H1 (cell line): Measurements from ENCODE around the gene SPATA6L. TPM values are rescaled to one million over a fixed set of nuclear protein-coding genes. Genes with fewer than 3 reads are reported as not detected.

ENCODE experiments used
- CTCF ChIA-PET: fragments of 300-600 bp; sonication (Branson Sonifier 250); formaldehyde crosslinking; loops from one replicate; lab custom pipeline; 2021; ENCODE audit not compliant: partially characterized antibody; lab: Charles Lee
- POLR2A ChIA-PET: fragments of 300-600 bp; sonication (Branson Sonifier 250); formaldehyde crosslinking; loops from one replicate; lab custom pipeline; 2021; ENCODE audit warnings: inconsistent platforms; ENCODE audit not compliant: partially characterized antibody; lab: Charles Lee
- DNase-seq, 2 experiments: peaks; one replicate each; pipeline versions ENCODE4 v3.0.0 to v3.0.0-alpha.2; 2010 to 2022; ENCODE audit warnings: low spot score in 2 of 2, low read depth in 1 of 2, mixed read lengths in 1 of 2
- FAIRE-seq: peaks from 2 replicates; lab custom pipeline; 2011; peaks lifted over from hg19 to GRCh38; lab: Jason Lieb, UNC
- H2AFZ ChIP-seq: 2 replicates; pipeline ENCODE4 v1.8.1; 2012; ENCODE audit warnings: low read length, inconsistent platforms
- H2AK5ac ChIP-seq: 2 replicates; pipeline ENCODE4 v1.6.1; 2013; ENCODE audit warnings: low read depth, low read length
- H2BK120ac ChIP-seq: replicated peaks from 2 replicates; pipeline ENCODE3; 2013; ENCODE audit warnings: low read depth, low read length, inconsistent platforms
- H2BK12ac ChIP-seq: 2 replicates; pipeline ENCODE4 v1.6.1; 2013; ENCODE audit warnings: low read depth, low read length
- H2BK15ac ChIP-seq: 2 replicates; pipeline ENCODE4 v1.6.1; 2013; ENCODE audit warnings: low read length
- H2BK20ac ChIP-seq: 2 replicates; pipeline ENCODE4 v1.6.1; 2013; ENCODE audit warnings: low read length
- H2BK5ac ChIP-seq: 2 replicates; pipeline ENCODE4 v1.6.1; 2013; ENCODE audit warnings: low read depth, low read length
- H3K14ac ChIP-seq: 2 replicates; pipeline ENCODE4 v1.6.1; 2013; ENCODE audit warnings: inconsistent platforms; ENCODE audit not compliant: insufficient read length
- H3K18ac ChIP-seq: 2 replicates; pipeline ENCODE4 v1.6.1; 2013; ENCODE audit warnings: low read length; ENCODE audit errors: extremely low read depth
- H3K23ac ChIP-seq: 2 replicates; pipeline ENCODE4 v1.6.1; 2013; ENCODE audit warnings: inconsistent platforms; ENCODE audit not compliant: insufficient read length
- H3K23me2 ChIP-seq: 2 replicates; pipeline ENCODE4 v1.6.1; 2013; ENCODE audit warnings: low read depth, low read length
- H3K27ac ChIP-seq: 2 replicates; pipeline ENCODE4 v1.6.1; 2011; ENCODE audit warnings: low read depth, low read length, inconsistent platforms
- H3K27me3 ChIP-seq, 4 experiments: replicated peaks in 1 of 4; 1 replicate in 1 of 4; 2 replicates in 3 of 4; pipeline versions ENCODE4 v1.6.1 to v1.8.1; 2011 to 2013; ENCODE audit warnings: low read length in 3 of 4, mild to moderate bottlenecking in 3 of 4, inconsistent platforms in 2 of 4, mixed read lengths in 2 of 4, moderate library complexity in 1 of 4; ENCODE audit not compliant: control insufficient read depth in 3 of 4, insufficient read depth in 3 of 4; ENCODE audit errors: extremely low read depth in 1 of 4
- H3K36me3 ChIP-seq, 4 experiments: 2 replicates each; pipeline versions ENCODE4 v1.6.1 to v1.8.1; 2011 to 2013; ENCODE audit warnings: mild to moderate bottlenecking in 4 of 4, low read length in 3 of 4, moderate library complexity in 2 of 4, control low read depth in 1 of 4, inconsistent platforms in 1 of 4; ENCODE audit not compliant: insufficient read depth in 4 of 4, control insufficient read depth in 2 of 4
- H3K4ac ChIP-seq: replicated peaks from 2 replicates; pipeline ENCODE3; 2013; ENCODE audit warnings: low read length, low read depth, mixed read lengths, inconsistent platforms; ENCODE audit not compliant: insufficient read length
- H3K4me1 ChIP-seq, 4 experiments: replicated peaks in 1 of 4; 1 replicate in 1 of 4; 2 replicates in 3 of 4; pipeline versions ENCODE4 v1.6.1 to v1.8.1; 2011 to 2013; ENCODE audit warnings: low read length in 3 of 4, inconsistent platforms in 2 of 4, mixed read lengths in 1 of 4; ENCODE audit not compliant: insufficient read depth in 4 of 4, control insufficient read depth in 3 of 4
- H3K4me2 ChIP-seq, 2 experiments: 2 replicates each; pipeline versions ENCODE4 v1.6.1 to v1.8.1; 2011 to 2013; ENCODE audit warnings: low read depth in 2 of 2, low read length in 2 of 2, control low read depth in 1 of 2, inconsistent platforms in 1 of 2, mild to moderate bottlenecking in 1 of 2; ENCODE audit not compliant: insufficient read depth in 1 of 2
- H3K4me3 ChIP-seq, 4 experiments: fragments of 200-600, 300-600 bp in 1 of 4; sonication (generic), shearing (Covaris generic), sonication (Bioruptor Twin) in 1 of 4; 2 replicates each; pipeline versions ENCODE4 v1.5.1 to v1.8.1; 2011 to 2016; ENCODE audit warnings: low read length in 4 of 4, low read depth in 3 of 4, control low read depth in 2 of 4, inconsistent platforms in 2 of 4, mild to moderate bottlenecking in 2 of 4, mixed read lengths in 1 of 4, moderate library complexity in 1 of 4; ENCODE audit not compliant: insufficient read depth in 2 of 4; ENCODE audit errors: extremely low read depth in 1 of 4
- H3K56ac ChIP-seq: replicated peaks from 2 replicates; pipeline ENCODE3; 2013; ENCODE audit warnings: low read depth, mild to moderate bottlenecking, mixed read lengths, low read length, inconsistent platforms; ENCODE audit not compliant: insufficient read length
- H3K79me1 ChIP-seq: 2 replicates; pipeline ENCODE4 v1.6.1; 2013; ENCODE audit warnings: low read depth, low read length, control low read depth
- H3K79me2 ChIP-seq, 2 experiments: 2 replicates each; pipeline versions ENCODE4 v1.6.1 to v1.8.1; 2012 to 2013; ENCODE audit warnings: low read length in 2 of 2, mild to moderate bottlenecking in 2 of 2, inconsistent platforms in 1 of 2; ENCODE audit not compliant: insufficient read depth in 2 of 2, control insufficient read depth in 1 of 2
- H3K9ac ChIP-seq, 4 experiments: replicated peaks in 1 of 4; 1 replicate in 1 of 4; 2 replicates in 3 of 4; pipeline versions ENCODE4 v1.6.1 to v1.8.1; 2011 to 2013; ENCODE audit warnings: low read depth in 3 of 4, low read length in 3 of 4, control low read depth in 2 of 4, mild to moderate bottlenecking in 2 of 4, moderate library complexity in 2 of 4, inconsistent platforms in 1 of 4; ENCODE audit errors: extremely low read depth in 1 of 4
- H3K9me3 ChIP-seq, 2 experiments: 2 replicates each; pipeline versions ENCODE4 v1.6.1 to v1.8.1; 2012 to 2013; ENCODE audit warnings: mild to moderate bottlenecking in 2 of 2, moderate library complexity in 2 of 2, control low read depth in 1 of 2, inconsistent platforms in 1 of 2, low read depth in 1 of 2, low read length in 1 of 2, mixed read lengths in 1 of 2; ENCODE audit not compliant: insufficient read depth in 2 of 2
- H4K20me1 ChIP-seq, 2 experiments: replicated peaks in 1 of 2; 2 replicates each; pipeline versions ENCODE3 to v1.8.1; 2011 to 2013; ENCODE audit warnings: inconsistent platforms in 2 of 2, low read length in 2 of 2, mild to moderate bottlenecking in 1 of 2; ENCODE audit not compliant: insufficient read depth in 2 of 2, control insufficient read depth in 1 of 2
- H4K5ac ChIP-seq: 2 replicates; pipeline ENCODE4 v1.6.1; 2013; ENCODE audit warnings: low read length, low read depth, mixed read lengths, inconsistent platforms; ENCODE audit not compliant: insufficient read length
- H4K8ac ChIP-seq: 2 replicates; pipeline ENCODE4 v1.8.0; 2013; ENCODE audit warnings: mild to moderate bottlenecking, moderate library complexity, low read length, inconsistent platforms; ENCODE audit not compliant: insufficient read depth; ENCODE audit errors: extremely low read depth
- H4K91ac ChIP-seq: replicated peaks from 2 replicates; pipeline ENCODE3; 2013; ENCODE audit warnings: low read length, mixed read lengths, inconsistent platforms; ENCODE audit not compliant: insufficient read length
- CBX5 ChIP-seq: fragments of 300-800, 300-1000 bp; sonication (generic); IDR thresholded peaks from 2 replicates; pipeline ENCODE4 v1.7.1; 2016; ENCODE audit warnings: antibody characterized with exemption, low read length, low read depth
- GABPA ChIP-seq: IDR thresholded peaks from 2 replicates; pipeline ENCODE4 v1.6.1; 2011; ENCODE audit warnings: mild to moderate bottlenecking, low read length, moderate library complexity, borderline replicate concordance; ENCODE audit not compliant: insufficient read depth
- KDM1A ChIP-seq: fragments of 200-600, 300-600 bp; sonication (generic); IDR thresholded peaks from 2 replicates; pipeline ENCODE4 v1.7.1; 2016; ENCODE audit warnings: mild to moderate bottlenecking, low read length, borderline replicate concordance
- NANOG ChIP-seq: IDR thresholded peaks from 2 replicates; pipeline ENCODE4 v1.6.1; 2011; ENCODE audit warnings: low read length, low read depth, mild to moderate bottlenecking, inconsistent platforms; ENCODE audit not compliant: insufficient read depth, poor library complexity, severe bottlenecking
- POLR2AphosphoS5 ChIP-seq: IDR thresholded peaks from 2 replicates; pipeline ENCODE4 v1.6.1; 2011; ENCODE audit warnings: low read depth, low read length
- RAD21 ChIP-seq, 2 experiments: IDR thresholded peaks in 1 of 2; conservative IDR thresholded peaks in 1 of 2; 2 replicates each; pipeline ENCODE4 v1.6.1; 2011; ENCODE audit warnings: low read depth in 2 of 2, low read length in 2 of 2, improper control_type of control experiment in 1 of 2, inconsistent platforms in 1 of 2, mild to moderate bottlenecking in 1 of 2, moderate library complexity in 1 of 2
- SP4 ChIP-seq: IDR thresholded peaks from 2 replicates; pipeline ENCODE4 v1.6.1; 2012; ENCODE audit warnings: low read length, inconsistent platforms
- TBP ChIP-seq: IDR thresholded peaks from 2 replicates; pipeline ENCODE4 v1.6.1; 2011; ENCODE audit warnings: low read depth, low read length, improper control_type of control experiment
- TEAD4 ChIP-seq: IDR thresholded peaks from 2 replicates; pipeline ENCODE4 v1.6.1; 2012; ENCODE audit warnings: low read depth, low read length, inconsistent platforms, mixed read lengths
- WGBS, 2 experiments: shearing (Covaris generic) in 1 of 2; methylation state at CpG; one replicate each; pipeline versions ENCODE4 v1.1.6 to v1.1.7; 2013 to 2015; ENCODE audit warnings: low lambda C conversion rate in 2 of 2, mixed read lengths in 2 of 2, inconsistent platforms in 1 of 2, low coverage in 1 of 2, missing lambda C conversion rate in 1 of 2; ENCODE audit not compliant: insufficient replicate concordance in 2 of 2, insufficient coverage in 1 of 2, insufficient read length in 1 of 2; ENCODE audit errors: extremely low coverage in 1 of 2, missing lambda C conversion rate in 1 of 2; 5-methylcytosine and 5-hydroxymethylcytosine counted together
- polyA plus RNA-seq, 7 experiments: library from polyadenylated mRNA; depleted of rRNA in 3 of 7; stranded (reverse) in 5 of 7; unstranded in 2 of 7; fragments of >200 nt in 5 of 7; fragments of 200-250 nt in 2 of 7; gene quantifications; 1 replicate in 5 of 7; 2 replicates in 1 of 7; 4 replicates in 1 of 7; pipeline versions ENCODE4 v1.2.1 to v1.2.3, GENCODE V29; 2011 to 2013; ENCODE audit warnings: missing spikeins in 2 of 7, mixed read lengths in 2 of 7
- total RNA-seq: library from RNA; stranded (reverse); fragmentation: NEBNext Ultra II Directional; extraction: Animal tissue kit (Norgen Biotek cat#: 25700); gene quantifications from 2 replicates; pipeline ENCODE4 v1.2.1, GENCODE V29; 2021

Gene SPATA6L
- total and polyA plus RNA-seq, 2 of the 8 experiments (the other 6 are each of a cell fraction or from before 2014, with no cell fraction given) = 0.57 to 1.1 TPM

- 88% methylated on average over 4 of the region's 4 CpGs; no CpG with 5 or more reads in 1 of the 2 experiments for WGBS, 2 experiments
- TF ChIP-seq TEAD4 (no peak), POLR2AphosphoS5 (no peak), SP4 (no peak), NANOG (no peak), TBP (no peak), GABPA (no peak), KDM1A (no peak), CBX5 (no peak), RAD21 (IDR thresholded peaks at IDR 0.05 in 1 of 2, conservative IDR thresholded peaks at IDR 0.05 in 1 of 2; ENCODE audit: low read depth in 2 of 2, low read length in 2 of 2) (no peak)
- TF ChIP-seq, all 59 proteins: peak for 0
Observed at GRCh38 chr9:4594545-4594944, 71.7 kb downstream of the SPATA6L start.

More at GRCh38 chr9:4594545-4594944, 71.7 kb downstream of the SPATA6L start:
- Histone ChIP-seq H2BK120ac (no peak overlapping the region), H2AFZ (no peak overlapping the region), H3K36me3 (no peaks in the 10 kb centered on the region), H3K18ac (no peak overlapping the region), H3K27me3 (no peaks in the 10 kb centered on the region), H2BK20ac (no peak overlapping the region), H3K79me1 (no peaks in the 10 kb centered on the region), H3K27ac (no peak overlapping the region), H4K5ac (no peak overlapping the region), H3K9me3 (no peaks in the 10 kb centered on the region), H3K4me3 (no peak overlapping the region), H3K79me2 (no peaks in the 10 kb centered on the region), H2BK12ac (no peak overlapping the region), H3K4me1 (peaks cover 0 to 5% (median 2%) of the 10 kb centered on the region in 4 experiments; a peak in 2 of 7 replicates), H2BK15ac (no peak overlapping the region), H3K14ac (no peak overlapping the region), H2AK5ac (no peak overlapping the region), H3K4ac (no peak overlapping the region), H2BK5ac (no peak overlapping the region), H4K91ac (no peak overlapping the region), H4K8ac (no peak overlapping the region), H3K23me2 (no peaks in the 10 kb centered on the region), H3K23ac (no peak overlapping the region), H3K9ac (no peak overlapping the region), H3K56ac (no peak overlapping the region), H4K20me1 (no peaks in the 10 kb centered on the region), H3K4me2 (no peak overlapping the region)
- CTCF ChIA-PET = interaction anchor here (3.0 kb wide), 1 partner anchor 11 kb away, joined by 7 read pairs; no protein-coding TSS in a partner anchor
- DNase-seq (no peak), FAIRE-seq (no peak)
- POLR2A ChIA-PET = no interaction called here
